Keratinocyte (primary cell): ENCODE data around the gene NIPSNAP2.

Source experiments
- CTCF ChIP-seq, 3 experiments: IDR thresholded peaks in 1 of 3; conservative IDR thresholded peaks in 1 of 3; optimal IDR thresholded peaks in 1 of 3; 2 replicates in 2 of 3; 3 replicates in 1 of 3; pipeline versions ENCODE3 to v1.5.1; 2011; ENCODE audit warnings: low read length in 3 of 3, mild to moderate bottlenecking in 3 of 3, moderate library complexity in 2 of 3, control low read depth in 1 of 3, inconsistent platforms in 1 of 3; ENCODE audit not compliant: insufficient read depth in 2 of 3; ENCODE audit errors: extremely low read depth in 1 of 3
- EZH2 ChIP-seq: IDR thresholded peaks from one replicate; pipeline ENCODE4 v1.6.1; 2012; ENCODE audit warnings: inconsistent platforms, mild to moderate bottlenecking, low read length, moderate library complexity

GRCh38 chr7:55966851-55967250 lies 2.5 kb downstream of the NIPSNAP2 start:
- no peak for TF ChIP-seq CTCF (optimal IDR thresholded peaks at IDR 0.05 in 1 of 3, IDR thresholded peaks at IDR 0.05 in 1 of 3, conservative IDR thresholded peaks at IDR 0.05 in 1 of 3; ENCODE audit: extremely low read depth in 1 of 3, insufficient read depth in 2 of 3, low read length in 3 of 3)
- TF ChIP-seq EZH2 = no peak
